T-helper 17 cell (primary cell): Measurements from ENCODE around the gene TECPR1. TPM values are rescaled to one million over a fixed set of nuclear protein-coding genes. Genes with fewer than 3 reads are reported as not detected.

Experiments
- ATAC-seq: fragments of 150-1000 bp; cut with Tn5 transposase; 2 replicates; pipeline ENCODE4 v1.10.0; 2021; ENCODE audit warnings: mild to moderate bottlenecking, moderate library complexity
- DNase-seq, 3 donors: peaks; one replicate each; pipeline versions ENCODE4 v3.0.0 to v3.0.0-alpha.2; 2020 to 2021
- H3K9me3 ChIP-seq: one replicate; pipeline ENCODE4 v1.7.0; 2013; ENCODE audit warnings: low read length, mild to moderate bottlenecking; ENCODE audit not compliant: control insufficient read depth, poor library complexity, severe bottlenecking
- H3K27ac Mint-ChIP-seq: one replicate; pipeline ENCODE4 v1.8.0; 2022; ENCODE audit warnings: mild to moderate bottlenecking, moderate library complexity, mixed read lengths
- H3K27me3 Mint-ChIP-seq: one replicate; pipeline ENCODE4 v1.8.0; 2022; ENCODE audit warnings: mixed read lengths
- H3K36me3 Mint-ChIP-seq: one replicate; pipeline ENCODE4 v1.8.0; 2022; ENCODE audit warnings: low read depth, mixed read lengths
- H3K4me1 Mint-ChIP-seq: one replicate; pipeline ENCODE4 v1.8.0; 2022; ENCODE audit warnings: mild to moderate bottlenecking, mixed read lengths
- H3K4me3 Mint-ChIP-seq: one replicate; pipeline ENCODE4 v1.8.0; 2022; ENCODE audit warnings: mild to moderate bottlenecking, moderate library complexity, mixed read lengths
- total RNA-seq, 4 donors: library from RNA in 2 of 4; stranded (reverse) in 2 of 4; gene quantifications; one replicate each; pipeline ENCODE4 v1.2.3 and lab custom pipeline; 2022 to 2026

The TECPR1 gene
- total RNA-seq, 2 donors from 2014 or later, result 76.5 to 100 TPM

- ATAC-seq, result peak; percentile 64
- no peaks in the 10 kb centered on the region for H3K36me3 Mint-ChIP-seq
- H3K4me3 Mint-ChIP-seq, result no peak overlapping the region
- peak in 1 of 3 donors; percentile 27 for DNase-seq
- H3K27me3 Mint-ChIP-seq, result no peaks in the 10 kb centered on the region
- H3K4me1 Mint-ChIP-seq, result peaks cover 8% of the 10 kb centered on the region
- no peaks in the 10 kb centered on the region for H3K9me3 ChIP-seq
- no peak overlapping the region for H3K27ac Mint-ChIP-seq
These were observed 86.0 kb downstream of the TECPR1 start for GRCh38 chr7:98165827-98166667.

Other genes with a start within 250 kb of the TECPR1 start
- gene LMTK2, start 145.4 kb downstream of the TECPR1 start, total RNA-seq, result 10 to 100 TPM; 16.6 to 35.0 TPM
- not detected for gene BHLHA15, start 40.8 kb downstream of the TECPR1 start, total RNA-seq
- 10 to 100 TPM; 67.1 to 77.1 TPM for gene BRI3, start 29.5 kb upstream of the TECPR1 start, total RNA-seq
- under 1 TPM; 0.55 to 0.82 TPM for gene BAIAP2L1, start 148.9 kb upstream of the TECPR1 start, total RNA-seq